DMS53 (cell line): Measurements from ENCODE around the gene DLG2.

Experiments
- DNase-seq: peaks from one replicate; lab custom pipeline; 2025; lab: John Stamatoyannopoulos, UW

DLG2 gene

GRCh38 chr11:84655712-84656111, 971.4 kb downstream of the DLG2 start:
- no peak for DNase-seq

DNA sequence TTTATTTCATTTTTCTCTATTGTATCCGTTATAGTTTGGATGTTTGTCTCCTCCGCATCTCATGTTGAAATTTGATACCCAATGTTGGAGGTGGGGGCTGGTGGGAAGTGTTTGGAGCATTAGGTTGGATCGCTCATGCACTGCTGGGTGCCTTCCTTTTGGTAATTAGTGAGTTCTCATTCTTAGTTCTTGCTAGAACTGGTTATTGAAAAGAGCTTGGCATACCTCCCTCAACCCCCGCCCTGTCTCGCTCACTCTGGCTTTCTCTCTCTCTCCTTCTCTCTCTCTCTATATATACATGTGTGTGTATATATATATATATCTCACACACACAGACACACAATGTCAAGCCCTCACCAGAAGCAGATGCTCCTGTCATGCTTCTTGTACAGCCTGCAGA, 978.7 kb downstream of the DLG2 start:
- DNase-seq, result no peak

DNA sequence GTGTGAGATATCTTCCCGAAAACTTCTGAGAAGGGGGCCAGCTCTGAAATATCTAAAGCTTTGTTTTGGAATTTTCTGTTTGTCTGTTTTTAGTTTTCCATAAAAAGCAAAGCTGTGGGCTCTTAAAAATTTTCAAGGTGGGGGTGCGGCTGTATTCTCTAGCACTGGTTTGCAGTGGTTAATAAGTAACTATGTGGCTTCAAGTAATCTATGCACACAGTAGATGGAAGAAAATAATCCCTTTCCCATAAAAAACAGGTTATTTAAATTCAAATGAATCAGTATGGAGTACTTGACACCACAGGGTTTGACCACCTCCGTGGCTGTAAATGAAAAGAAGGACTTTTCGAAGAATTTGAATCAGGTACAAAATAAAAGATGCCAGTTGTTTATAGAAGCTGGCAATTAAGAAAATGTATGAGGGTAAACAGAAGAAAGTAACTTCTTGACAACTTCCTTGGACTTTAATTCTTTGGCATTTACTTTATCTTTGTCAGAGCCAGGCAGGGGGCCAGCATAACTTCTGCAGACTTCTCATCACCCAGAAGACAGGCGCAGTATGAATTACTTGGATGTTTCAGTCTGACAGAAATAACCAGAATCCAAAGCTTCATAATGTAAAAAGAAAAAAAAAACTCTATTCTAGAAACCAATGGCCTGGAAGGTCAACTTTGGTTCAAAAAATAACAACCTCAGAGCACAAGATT, 981.0 kb downstream of the DLG2 start:
- DNase-seq, result peak; percentile 76

DNA sequence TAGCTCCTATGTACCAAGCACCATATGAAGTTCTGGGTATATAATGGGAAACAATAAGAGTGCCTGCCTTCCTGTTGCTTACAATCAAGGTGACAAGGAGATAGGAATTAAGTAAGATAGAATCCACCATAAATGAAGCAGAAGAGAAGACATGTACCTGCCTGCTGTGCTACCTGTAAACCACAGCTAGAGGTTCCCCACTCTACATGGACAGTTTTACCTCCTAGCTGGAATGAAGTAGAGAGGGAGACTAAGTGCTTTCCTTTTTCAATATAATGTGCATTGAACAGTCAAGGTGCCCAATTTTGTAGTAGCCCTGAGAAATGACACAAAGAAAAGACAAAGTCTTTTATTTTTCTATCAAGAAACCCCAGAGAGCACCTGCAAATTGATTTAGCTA, 984.6 kb downstream of the DLG2 start:
- peak; percentile 54 for DNase-seq

DNA sequence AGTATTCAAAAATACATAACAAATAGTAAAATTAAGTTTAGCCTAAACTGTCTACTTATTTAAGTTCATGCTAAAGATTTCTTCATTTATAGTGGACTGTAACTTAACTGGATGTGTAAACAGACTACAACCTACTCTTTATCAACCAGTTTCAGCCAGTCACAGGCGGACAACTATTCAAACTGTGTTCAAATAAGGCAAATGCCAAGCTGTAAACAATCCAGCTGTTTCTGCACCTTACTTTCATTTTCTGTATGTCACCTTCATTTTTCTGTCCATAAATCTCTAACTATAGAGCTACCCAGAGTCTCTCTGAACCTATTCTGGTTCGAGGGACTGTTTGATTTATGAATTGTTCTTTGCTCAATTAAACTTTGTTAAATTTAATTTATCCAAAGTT, 992.8 kb downstream of the DLG2 start:
- DNase-seq, result peak; percentile 57

DNA sequence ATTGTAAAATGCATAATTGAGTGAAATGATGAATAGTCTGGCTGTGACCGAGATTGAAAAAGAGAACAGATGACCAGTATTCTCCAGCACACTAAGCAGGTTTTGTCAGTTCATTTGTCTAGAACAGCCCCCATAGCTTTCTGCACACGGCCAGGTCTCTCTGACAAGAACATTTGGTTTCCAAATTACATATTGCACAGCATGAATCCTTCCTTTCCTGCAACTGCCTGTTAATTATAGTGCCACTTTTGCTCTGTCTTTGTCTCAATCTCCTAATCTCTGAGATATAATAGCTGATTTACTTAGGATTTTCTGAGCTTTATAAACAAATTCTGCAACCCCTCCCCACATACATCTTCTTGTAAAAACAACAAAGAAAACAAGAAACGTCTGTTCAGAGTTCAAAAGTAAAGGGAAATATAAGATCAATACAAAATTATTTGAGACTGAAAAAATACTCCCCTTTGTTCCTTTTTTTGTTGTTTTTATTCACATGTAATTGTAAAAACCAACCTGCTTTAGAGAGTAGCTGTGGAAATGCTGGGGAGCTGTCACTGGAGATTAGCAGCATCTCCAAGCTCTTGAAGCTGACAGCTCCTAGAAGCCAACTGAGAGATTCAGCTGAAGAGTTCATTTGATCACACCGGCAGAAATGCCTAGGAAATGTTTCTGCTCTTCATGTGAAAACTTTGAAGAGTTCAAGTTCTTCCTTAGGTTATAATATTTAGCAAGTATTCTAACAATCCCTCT, 998.1 kb downstream of the DLG2 start:
- no peak for DNase-seq

GRCh38 chr11:84626256-84626655, 1000.9 kb downstream of the DLG2 start:
- no peak for DNase-seq

DNA sequence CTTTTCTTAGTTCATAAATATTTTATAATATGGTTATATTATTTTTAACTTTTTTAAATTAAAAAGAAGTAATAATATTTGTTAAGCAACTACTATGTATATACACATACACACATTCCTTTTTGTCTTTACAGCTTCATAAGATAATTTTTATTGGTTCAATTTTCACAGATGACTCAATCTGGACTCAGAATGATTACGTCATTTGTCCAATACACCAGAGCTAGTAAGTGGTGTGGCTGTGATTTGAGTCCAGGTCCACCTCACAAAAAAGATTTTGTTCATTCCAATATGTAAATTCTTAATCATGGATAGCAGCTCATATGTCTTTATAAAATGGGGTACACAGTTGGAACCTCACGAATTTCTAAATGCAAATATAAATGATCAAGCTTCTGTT, 1014.5 kb downstream of the DLG2 start:
- DNase-seq, result no peak

- DNase-seq, result peak; percentile 75
Observed at GRCh38 chr11:84608837-84609196, 1018.3 kb downstream of the DLG2 start.

DNA sequence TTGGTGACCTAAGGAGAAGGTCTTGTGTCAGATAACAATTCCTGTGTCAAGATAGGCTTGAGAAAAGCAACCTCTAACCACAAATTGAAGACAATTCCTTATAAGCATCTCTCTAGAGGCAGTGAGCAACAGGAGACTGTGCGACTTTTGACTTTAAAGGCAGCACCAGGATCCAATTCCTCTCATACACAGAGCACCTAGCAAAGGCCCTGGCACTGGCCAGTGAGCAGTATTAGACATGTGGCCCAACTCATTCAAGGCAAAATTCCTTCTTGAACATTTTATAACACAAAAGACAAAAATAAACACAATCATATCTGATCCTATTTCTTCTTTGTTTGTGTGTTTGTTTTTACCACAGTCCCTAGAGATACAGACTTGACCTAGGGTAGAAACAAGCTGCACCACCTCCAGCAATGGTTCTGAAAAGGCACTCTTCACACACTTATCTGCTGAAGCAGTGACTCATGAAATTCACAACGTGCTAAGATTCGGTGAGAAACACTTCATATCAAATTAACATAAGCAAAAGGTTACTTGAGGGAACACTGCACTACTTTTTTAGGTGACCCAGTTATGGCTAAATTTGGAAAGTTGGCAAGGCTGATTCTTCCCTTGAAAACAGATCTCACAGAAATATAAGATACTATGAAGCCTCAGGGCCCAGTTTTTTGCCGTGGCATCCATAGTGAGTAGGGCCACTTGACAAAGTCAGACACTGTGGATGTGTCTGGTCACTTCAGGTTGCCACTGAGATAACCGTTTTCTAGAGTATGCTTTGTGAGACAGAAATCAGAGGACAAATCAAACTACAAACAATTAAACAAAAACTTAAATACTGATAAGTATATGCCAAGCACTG, 1018.9 kb downstream of the DLG2 start:
- DNase-seq, result peak; percentile 82

- peak; percentile 50 for DNase-seq
Observed at GRCh38 chr11:84594602-84595001, 1032.5 kb downstream of the DLG2 start.

GRCh38 chr11:84590106-84590505, 1037.0 kb downstream of the DLG2 start:
- no peak for DNase-seq

GRCh38 chr11:84588131-84588829, 1038.9 kb downstream of the DLG2 start:
- DNase-seq, result no peak

DNA sequence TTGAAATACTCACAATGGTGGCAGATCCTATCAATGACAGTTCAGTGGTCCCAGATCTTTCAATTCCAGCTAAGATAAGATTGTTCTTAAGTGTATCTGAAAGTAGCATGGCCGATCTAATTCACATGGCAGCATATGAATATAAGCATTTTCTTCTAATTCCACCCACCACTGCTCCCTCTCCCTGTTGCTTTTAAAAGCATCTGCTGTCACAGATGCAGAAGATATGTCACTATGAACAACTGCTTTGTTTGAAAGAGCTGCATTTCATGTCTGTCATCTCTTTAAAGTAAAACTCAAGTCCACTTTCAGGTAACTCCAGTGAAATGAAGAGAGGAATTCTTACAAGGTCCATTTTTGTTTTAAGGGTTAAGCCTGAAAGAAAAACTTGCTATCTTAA, 1044.0 kb downstream of the DLG2 start:
- no peak for DNase-seq

DNA sequence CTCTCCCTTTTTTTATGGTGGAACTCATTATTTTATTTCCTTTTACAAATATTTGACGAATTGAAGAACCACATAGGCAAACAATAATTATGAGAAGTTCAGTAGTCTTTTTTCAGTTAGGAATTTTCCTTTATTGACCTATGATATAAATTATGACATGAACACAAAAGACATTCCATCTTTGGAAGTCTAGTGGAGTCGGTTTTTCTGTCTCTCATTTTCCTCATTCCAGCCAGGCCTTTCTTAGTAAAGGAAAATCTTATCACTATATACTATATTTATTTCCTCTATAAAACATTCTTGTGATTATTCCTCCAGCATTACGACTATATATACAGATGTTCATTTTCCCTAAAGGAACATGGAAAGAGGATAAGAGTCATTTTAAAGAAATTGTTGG, 1046.1 kb downstream of the DLG2 start:
- no peak for DNase-seq

- peak; percentile 82 for DNase-seq
Observed at GRCh38 chr11:84580428-84580827, 1046.7 kb downstream of the DLG2 start.

DNA sequence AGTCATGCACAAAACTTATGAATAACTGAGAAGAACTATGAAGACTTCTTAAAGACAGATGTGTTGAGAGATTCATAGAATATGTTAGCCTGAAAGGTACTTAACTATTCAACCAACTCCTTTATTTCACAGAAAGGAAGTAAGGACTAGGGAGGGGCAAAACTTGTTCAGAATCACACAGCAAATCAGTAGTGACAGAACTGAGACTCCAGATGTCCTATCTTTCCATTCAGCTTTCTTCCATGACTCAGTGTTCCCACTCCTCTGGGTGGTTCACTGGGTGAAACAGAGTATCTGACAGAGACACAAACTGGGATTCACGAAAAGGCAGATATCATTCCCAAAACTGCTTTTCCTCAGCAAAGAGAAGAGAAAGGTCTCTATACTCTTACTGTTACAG, 1053.3 kb downstream of the DLG2 start:
- no peak for DNase-seq

DNA sequence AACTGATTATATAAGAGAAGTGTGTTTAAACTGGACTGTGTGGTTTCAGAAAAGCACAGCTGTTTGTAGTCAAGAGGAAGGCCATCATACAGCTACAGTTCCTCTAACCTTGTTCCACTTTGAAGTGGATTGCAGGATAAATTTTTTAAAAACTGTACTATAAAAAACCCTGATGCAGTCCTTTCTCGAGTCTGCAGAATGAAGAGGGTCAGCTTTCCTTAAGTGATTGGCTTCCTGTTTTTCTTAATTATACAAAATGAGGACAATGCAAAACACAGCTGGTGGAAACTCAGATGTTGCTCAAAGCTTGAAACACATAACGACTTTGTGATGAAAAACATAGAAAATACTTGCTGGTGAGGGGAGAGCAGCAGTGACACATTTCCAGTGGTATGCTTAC, 1060.5 kb downstream of the DLG2 start:
- no peak for DNase-seq

GRCh38 chr11:84564867-84565184, 1062.3 kb downstream of the DLG2 start:
- DNase-seq, result no peak

- peak; percentile 95 for DNase-seq
Observed at GRCh38 chr11:84564180-84564866, 1062.8 kb downstream of the DLG2 start.

GRCh38 chr11:84563356-84563755, 1063.8 kb downstream of the DLG2 start:
- DNase-seq, result peak; percentile 53

GRCh38 chr11:84560206-84560605, 1066.9 kb downstream of the DLG2 start:
- no peak for DNase-seq
